ENCODE measurements around the gene CFAP210. TPM values are rescaled to one million over a fixed set of nuclear protein-coding genes. Genes with fewer than 3 reads are reported as not detected.

CFAP210 gene
- total RNA-seq, 1 donor from 2014 or later, result 1.4 TPM

- Mint-ChIP-seq H3K27me3 (no peaks in the 10 kb centered on the region), H3K4me3 (no peak overlapping the region), H3K27ac (no peak overlapping the region), H3K4me1 (ENCODE audit: unreplicated experiment) (peaks cover 3% of the 10 kb centered on the region), H3K36me3 (no peaks in the 10 kb centered on the region), H3K9me3 (peaks cover 4% of the 10 kb centered on the region)
- no peak for DNase-seq (ENCODE audit: extremely low spot score, unreplicated experiment)
- no peak for TF ChIP-seq CTCF (conservative IDR thresholded peaks at IDR 0.05)
Observed at GRCh38 chr2:169727065-169727464, 32.9 kb upstream of the CFAP210 start.

- Mint-ChIP-seq H3K27ac (no peak overlapping the region), H3K9me3 (peaks cover 4% of the 10 kb centered on the region), H3K36me3 (no peaks in the 10 kb centered on the region), H3K4me1 (ENCODE audit: unreplicated experiment) (peaks cover 7% of the 10 kb centered on the region), H3K27me3 (no peaks in the 10 kb centered on the region), H3K4me3 (no peak overlapping the region)
- TF ChIP-seq CTCF (conservative IDR thresholded peaks at IDR 0.05), result no peak
- no peak for DNase-seq (ENCODE audit: extremely low spot score, unreplicated experiment)
Observed at GRCh38 chr2:169721016-169721415, 26.8 kb upstream of the CFAP210 start.

- Mint-ChIP-seq H3K9me3 (peaks cover 4% of the 10 kb centered on the region), H3K4me1 (ENCODE audit: unreplicated experiment) (peaks cover 19% of the 10 kb centered on the region), H3K4me3 (no peak overlapping the region), H3K27me3 (no peaks in the 10 kb centered on the region), H3K27ac (no peak overlapping the region), H3K36me3 (no peaks in the 10 kb centered on the region)
- no peak for TF ChIP-seq CTCF (conservative IDR thresholded peaks at IDR 0.05)
- DNase-seq (ENCODE audit: extremely low spot score, unreplicated experiment), result no peak
Observed at GRCh38 chr2:169718930-169719504, 24.8 kb upstream of the CFAP210 start.

GRCh38 chr2:169717691-169718063 lies 23.5 kb upstream of the CFAP210 start:
- DNase-seq (ENCODE audit: extremely low spot score, unreplicated experiment), result no peak
- Mint-ChIP-seq H3K27me3 (no peaks in the 10 kb centered on the region), H3K9me3 (no peaks in the 10 kb centered on the region), H3K4me1 (ENCODE audit: unreplicated experiment) (peaks cover 19% of the 10 kb centered on the region), H3K36me3 (no peaks in the 10 kb centered on the region), H3K4me3 (no peak overlapping the region), H3K27ac (no peak overlapping the region)
- no peak for TF ChIP-seq CTCF (conservative IDR thresholded peaks at IDR 0.05)

- no peaks in the 10 kb centered on the region for H3K27me3 Mint-ChIP-seq
- H3K36me3 Mint-ChIP-seq, result no peaks in the 10 kb centered on the region
- DNase-seq (ENCODE audit: extremely low spot score, unreplicated experiment), result no peak
- H3K9me3 Mint-ChIP-seq, result no peaks in the 10 kb centered on the region
- peaks cover 19% of the 10 kb centered on the region for H3K4me1 Mint-ChIP-seq (ENCODE audit: unreplicated experiment)
- no peak overlapping the region for H3K4me3 Mint-ChIP-seq
- no peak for TF ChIP-seq CTCF (conservative IDR thresholded peaks at IDR 0.05)
- no peak overlapping the region for H3K27ac Mint-ChIP-seq
Observed at GRCh38 chr2:169716938-169717690, 22.9 kb upstream of the CFAP210 start.

Data from type B pancreatic cell (in vitro differentiated cells).